KOPT-K1 (cell line): ENCODE data around the gene ZNF385A.
A peak's percentile ranks its signal among the peaks of the same experiment; 100 is the strongest.

Source experiments
- H3K27ac ChIP-seq: fragments of 200-600 bp; sonication (generic); 2 replicates; pipeline ENCODE4 v1.5.1; 2016; ENCODE audit warnings: antibody characterized with exemption, mild to moderate bottlenecking, low read depth, low read length; ENCODE audit not compliant: poor library complexity, severe bottlenecking
- H3K36me3 ChIP-seq: fragments of 200-600 bp; sonication (generic); 2 replicates; pipeline ENCODE4 v1.5.1; 2017; ENCODE audit warnings: antibody characterized with exemption, mild to moderate bottlenecking, low read length, moderate library complexity; ENCODE audit not compliant: insufficient read depth
- H3K9me3 ChIP-seq: fragments of 200-600 bp; sonication (generic); 2 replicates; pipeline ENCODE4 v1.5.1; 2017; ENCODE audit warnings: antibody characterized with exemption, low read length, mild to moderate bottlenecking; ENCODE audit not compliant: insufficient read depth, poor library complexity, severe bottlenecking

Gene ZNF385A

DNA sequence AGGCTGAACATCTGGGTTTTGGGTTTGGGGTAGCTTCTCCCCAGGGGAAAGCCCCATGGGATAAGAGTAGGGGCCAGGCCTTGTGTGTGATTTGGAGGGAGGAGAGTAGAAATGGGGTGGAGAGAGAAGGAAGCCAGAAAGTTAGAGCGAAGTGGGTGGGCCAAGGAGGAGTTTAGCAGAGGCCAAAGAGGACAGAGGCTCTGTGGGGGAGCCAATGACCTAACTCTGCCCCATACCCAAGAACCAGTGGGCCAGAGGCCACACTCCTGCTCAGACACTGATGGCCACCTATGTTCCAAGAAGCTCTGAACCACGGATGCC is 9.3 kb downstream of the ZNF385A start:
- Histone ChIP-seq H3K27ac (no peak overlapping the region), H3K9me3 (no peaks in the 10 kb centered on the region), H3K36me3 (no peaks in the 10 kb centered on the region)

DNA sequence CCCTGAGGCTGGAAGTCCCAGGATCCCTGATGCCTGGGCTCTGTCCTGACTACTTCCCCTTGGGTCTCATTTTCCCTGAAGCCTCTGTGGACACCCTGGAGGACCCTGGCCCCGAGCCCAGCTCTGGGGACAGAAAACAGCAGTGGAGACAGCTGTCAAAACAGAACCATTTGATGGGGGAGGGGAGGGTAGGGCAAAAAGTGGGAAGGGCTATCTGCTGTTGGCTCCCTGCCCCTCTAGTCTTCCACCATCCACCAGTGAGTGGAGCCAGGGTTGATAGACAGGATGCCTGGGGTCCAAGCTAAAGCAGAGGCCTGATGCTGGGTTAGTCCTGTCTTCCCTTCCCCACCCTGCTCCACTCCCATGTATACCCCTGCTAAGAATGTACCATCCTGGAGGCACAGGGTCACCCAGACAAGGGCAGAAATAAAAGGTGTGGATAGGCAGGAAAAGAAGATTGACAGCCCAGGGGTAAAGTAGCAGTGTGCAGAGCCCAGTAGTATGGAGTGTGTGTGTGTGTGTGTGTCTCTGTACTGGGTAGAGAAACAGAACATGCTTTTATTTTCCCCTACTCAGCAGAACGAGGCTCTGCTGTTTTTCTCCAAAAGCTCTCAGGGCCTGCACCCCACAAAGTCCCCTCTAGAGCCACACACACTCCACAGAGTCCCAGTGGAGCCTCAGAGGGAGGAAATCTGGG is 9.8 kb downstream of the ZNF385A start:
- no peaks in the 10 kb centered on the region for H3K36me3 ChIP-seq
- H3K9me3 ChIP-seq, result no peaks in the 10 kb centered on the region
- H3K27ac ChIP-seq, result no peak overlapping the region

DNA sequence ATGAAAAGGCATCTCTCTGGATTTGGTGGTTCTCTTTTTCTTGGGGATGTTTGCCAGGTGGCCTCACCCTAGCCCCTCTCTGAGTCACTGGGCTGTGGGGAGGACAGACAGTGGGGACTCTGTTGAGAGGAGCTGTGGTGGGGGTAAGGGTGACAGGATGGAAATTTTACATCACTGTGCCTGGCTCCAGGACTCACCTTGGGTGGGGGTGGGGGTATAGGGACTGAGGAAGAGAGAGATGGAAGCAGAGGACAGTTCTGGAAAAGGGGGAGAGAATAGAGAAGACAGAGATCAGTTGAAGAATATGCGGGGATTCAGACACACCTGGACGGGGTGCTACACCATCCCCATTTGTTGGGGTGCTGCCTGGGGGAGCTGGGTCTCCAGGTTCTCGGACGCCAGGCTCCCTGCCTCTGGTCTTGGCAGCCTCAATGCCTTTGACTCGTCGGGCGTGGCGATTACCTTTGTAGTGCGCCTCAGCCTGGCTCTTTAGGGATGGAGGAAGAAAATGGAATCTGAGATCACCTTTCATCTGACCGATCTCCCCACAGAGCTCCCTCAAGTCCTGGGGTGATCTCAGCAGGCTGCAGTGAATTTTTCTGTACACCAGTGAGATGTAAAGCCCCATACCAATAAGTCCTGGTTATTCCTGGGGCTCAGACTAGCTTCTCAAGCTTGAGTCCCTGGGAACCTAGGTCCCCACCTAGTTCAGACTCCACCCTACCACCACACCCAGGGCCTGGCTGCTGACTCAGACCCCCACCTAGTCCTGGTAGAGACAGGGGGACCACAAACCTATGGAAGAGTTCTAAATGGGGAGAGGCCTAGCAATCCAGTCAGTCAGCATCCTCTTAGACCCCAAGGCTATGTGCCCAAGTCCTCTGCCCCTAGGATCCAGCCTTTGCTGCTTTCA is 10.6 kb downstream of the ZNF385A start:
- no peak overlapping the region for H3K27ac ChIP-seq
- no peaks in the 10 kb centered on the region for H3K9me3 ChIP-seq
- H3K36me3 ChIP-seq, result no peaks in the 10 kb centered on the region

DNA sequence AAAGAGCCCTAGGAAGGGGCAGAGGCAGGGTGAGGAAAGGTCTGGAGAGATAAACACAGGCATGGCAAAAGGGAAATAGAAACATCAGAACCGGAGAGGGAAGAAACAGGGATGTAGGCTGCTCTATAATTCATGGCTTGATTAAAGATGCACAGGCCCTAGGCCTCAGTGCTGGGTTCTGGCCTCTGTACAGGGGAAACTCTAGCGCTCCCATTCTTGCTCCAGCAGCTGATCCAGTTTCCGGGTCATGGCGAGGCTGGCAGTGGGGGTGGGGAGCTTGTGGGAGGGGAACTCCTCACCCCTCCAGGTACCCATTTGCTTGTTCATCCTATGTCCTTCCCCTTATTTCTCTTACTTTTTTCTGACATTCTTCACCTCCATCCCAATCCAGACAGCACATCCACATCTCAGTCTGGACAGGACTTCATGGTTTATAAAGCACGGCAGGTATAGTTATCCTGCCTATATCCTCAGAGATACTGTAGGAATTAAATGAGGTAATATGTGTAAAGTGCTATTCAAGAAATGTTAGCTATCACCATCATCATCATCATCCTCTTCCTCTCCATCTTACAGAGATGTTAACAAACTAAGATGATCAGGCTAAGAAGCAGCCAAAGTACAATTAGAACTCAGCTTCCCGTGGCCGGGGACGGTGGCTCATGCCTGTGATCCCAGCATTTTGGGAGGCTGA is 12.3 kb downstream of the ZNF385A start:
- H3K36me3 ChIP-seq, result no peaks in the 10 kb centered on the region
- no peak overlapping the region for H3K27ac ChIP-seq

DNA sequence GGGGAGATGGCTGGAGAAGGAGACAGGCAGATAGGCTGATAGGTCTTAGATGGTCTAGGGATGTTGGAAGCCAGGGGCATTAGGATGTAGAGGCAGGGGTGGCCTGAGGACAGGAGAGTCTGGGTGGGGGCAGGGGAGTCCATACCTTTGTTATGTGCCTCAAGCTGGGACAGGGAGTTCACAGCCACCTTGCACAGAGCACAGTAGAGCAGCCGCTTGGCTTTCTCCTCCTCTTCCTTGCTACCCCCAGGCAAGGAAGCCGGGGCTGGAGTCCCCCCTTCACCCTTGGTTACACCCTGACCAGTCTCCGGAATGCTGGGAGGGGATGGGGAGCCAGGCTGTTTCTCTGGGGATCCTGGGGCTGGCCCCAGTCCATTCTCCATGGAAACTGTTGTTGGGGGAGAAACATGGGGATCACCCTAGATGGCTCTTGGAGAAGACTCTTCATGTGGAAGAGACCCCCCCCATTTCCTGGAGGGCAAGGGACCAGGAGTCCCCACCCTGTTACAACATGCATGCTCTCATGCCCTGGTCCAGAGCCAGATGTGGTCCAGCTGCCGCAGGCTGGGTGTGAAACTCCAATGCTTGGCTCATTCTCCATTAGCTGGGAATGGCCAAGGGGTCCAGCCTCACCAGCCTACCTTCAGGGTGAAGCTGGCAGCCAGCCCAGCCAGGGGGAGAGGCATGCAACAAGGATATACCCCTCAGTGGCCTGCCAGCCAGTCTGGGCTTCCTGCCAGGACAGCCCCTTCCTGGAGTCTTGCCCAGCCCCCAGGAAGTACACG is 13.0 kb downstream of the ZNF385A start:
- Histone ChIP-seq H3K36me3 (no peaks in the 10 kb centered on the region), H3K27ac (no peak overlapping the region), H3K9me3 (no peaks in the 10 kb centered on the region)

More for the DNA sequence above, 12.3 kb downstream of the ZNF385A start:
- H3K9me3 ChIP-seq, result no peaks in the 10 kb centered on the region

DNA sequence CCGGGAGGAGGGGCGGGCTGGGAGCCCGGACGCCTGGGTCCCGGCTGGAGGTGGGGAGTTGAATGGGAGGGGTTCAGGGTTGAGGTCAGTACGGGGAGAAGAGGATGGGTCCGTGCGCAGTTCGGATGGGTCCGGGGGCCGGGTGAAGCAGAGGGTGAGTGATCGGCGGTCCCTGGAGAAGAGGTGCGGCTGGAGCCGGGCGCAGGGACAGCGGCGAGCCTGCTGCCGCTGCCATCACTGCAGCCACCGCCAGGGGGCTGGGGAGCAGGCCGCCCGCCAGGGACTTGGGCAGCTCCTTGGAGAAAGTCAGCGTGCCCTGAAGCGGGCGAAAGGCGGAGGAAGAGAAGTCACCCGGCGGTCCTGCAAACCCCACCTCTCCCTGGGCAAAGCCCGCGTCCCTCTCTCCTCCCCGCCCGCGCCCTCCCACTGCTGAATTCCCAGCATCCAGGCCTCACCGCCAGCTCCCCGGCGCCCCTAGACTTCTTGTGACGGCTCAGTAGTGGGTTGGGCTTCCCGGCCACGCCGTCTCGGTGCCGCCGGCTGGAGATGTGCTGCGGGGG is 14.3 kb downstream of the ZNF385A start:
- Histone ChIP-seq H3K27ac (no peak overlapping the region), H3K36me3 (no peaks in the 10 kb centered on the region), H3K9me3 (no peaks in the 10 kb centered on the region)

DNA sequence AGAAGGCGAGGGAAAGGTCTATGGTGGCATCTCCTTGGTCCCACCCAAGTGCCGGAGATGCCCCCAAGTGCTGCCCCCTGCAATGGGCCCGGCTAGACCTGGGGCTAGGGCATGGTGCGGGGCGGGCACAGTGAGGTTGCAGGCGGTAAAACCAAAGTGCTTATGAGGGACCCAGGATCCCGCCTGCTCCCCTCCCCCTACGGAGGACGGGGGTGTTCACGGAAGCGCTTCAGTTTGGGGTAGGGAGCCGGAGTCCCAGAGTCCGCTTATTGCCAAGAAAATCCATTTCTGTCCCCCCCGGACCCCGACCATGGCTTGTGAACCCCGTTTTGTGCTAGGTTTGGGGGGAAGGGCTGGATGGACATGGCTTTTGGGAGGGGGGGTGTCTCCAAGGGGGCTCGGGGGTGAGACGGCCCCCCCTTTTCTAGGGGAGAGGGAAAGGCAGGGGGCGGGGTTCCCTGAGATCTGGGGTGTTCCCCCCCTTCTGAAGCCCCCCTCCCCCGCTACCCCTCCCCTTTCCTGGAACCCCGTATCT is 14.9 kb downstream of the ZNF385A start:
- Histone ChIP-seq H3K36me3 (no peaks in the 10 kb centered on the region), H3K9me3 (no peaks in the 10 kb centered on the region), H3K27ac (no peak overlapping the region)

DNA sequence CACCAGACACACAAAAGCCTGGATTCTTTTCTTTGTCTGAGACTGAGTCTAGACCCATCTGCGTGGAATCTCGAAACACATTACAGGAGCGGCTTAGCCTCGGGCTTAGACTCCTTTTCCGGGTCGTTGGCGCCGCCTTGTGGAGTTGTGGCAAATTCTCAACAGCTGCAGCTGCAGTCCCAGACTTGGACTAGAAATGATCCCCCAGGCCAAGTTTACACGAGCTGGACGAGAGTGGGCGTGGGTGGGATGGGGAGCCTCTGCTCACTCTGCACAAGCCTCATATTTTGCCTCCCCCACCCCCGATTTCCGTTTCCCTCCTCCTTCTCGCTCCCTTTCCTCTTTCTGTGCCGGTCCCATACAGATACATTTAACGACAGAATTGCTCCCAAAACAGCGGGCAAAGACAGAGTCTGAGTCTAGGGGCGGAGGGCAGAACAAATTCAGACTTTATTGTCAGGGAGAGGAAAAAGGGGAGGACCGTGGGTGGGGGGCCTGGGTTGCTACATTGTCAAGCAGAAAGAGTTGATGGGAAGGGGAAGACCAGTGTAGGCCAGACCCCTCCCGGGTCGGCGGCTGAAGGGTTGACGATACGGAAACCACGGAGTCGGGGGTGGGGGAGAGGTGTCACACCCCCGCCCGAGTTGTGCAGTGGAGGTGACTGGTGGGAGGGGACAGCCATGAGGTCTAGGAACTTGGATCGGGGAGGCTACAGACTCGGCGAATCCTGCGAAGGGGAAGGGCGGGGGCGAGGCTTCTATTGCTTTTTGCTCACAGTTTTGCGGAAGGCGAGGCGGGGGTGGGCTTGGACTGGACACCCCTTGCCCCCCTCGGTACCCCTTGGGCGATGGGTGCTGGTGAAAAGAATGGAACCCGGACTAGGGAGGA is 15.6 kb downstream of the ZNF385A start:
- H3K9me3 ChIP-seq, result no peaks in the 10 kb centered on the region
- H3K36me3 ChIP-seq, result no peaks in the 10 kb centered on the region
- peak overlapping the region; percentile 40 for H3K27ac ChIP-seq

DNA sequence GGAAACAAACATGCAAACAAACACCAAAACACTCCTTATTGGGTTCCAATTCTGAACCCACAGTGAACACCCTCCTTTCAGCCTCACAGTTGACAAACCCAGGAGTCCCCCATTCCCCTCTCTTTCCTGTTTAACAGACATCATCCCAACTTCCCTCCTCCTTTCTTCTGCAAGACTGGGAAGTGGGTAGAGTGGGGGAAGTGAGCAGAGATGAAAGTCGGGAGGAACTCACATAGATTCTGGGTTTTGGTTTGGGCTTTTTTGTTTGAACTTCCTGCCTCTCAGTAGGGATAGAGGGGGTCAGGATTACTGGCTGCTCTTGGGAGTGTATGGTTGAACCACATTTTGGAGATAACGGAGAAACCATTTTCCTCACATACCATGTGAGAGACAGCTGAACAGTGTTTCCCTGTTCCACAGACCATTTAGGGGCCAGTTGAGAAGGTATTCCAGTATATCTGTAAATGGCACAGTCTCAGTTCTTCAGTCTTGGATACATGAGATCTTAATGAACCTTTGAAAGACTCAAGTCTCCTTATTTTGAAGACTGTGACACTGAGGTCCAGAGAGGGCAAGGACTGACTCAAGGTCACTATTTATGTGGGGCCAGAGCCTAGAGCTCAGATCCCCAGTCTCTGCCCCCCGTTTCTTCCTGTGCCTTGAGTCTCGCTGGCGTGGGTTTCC is 16.4 kb downstream of the ZNF385A start:
- Histone ChIP-seq H3K27ac (peak overlapping the region; percentile 40), H3K36me3 (no peaks in the 10 kb centered on the region), H3K9me3 (no peaks in the 10 kb centered on the region)

DNA sequence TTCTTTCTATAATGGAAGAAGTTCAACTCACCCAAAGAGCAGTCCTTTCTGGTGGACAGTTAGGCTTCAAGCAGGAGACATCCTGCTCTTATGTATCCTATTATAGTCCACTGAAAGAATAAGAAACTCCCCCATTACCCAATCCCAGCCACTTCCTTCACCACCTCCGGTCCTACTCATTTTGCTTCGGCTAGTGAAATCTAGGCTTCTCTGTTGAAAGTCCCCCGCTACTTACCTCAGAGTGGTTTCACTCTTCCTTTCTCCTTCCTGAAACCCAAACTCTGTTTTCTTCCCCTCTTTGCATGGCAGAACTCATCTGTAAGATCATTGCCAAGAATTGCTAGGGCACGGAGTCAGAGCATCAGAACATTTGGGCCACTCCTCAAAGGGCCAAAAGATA is 20.1 kb downstream of the ZNF385A start, which contains the start of gene GPR84:
TSS of gene GPR84 (minus strand) at position 74 of the 400 bp plus-strand sequence. CDS start 635 bp downstream, outside the sequence.
- Histone ChIP-seq H3K36me3 (no peaks in the 10 kb centered on the region), H3K27ac (no peak within 1 kb of the TSS), H3K9me3 (no peaks in the 10 kb centered on the region)

DNA sequence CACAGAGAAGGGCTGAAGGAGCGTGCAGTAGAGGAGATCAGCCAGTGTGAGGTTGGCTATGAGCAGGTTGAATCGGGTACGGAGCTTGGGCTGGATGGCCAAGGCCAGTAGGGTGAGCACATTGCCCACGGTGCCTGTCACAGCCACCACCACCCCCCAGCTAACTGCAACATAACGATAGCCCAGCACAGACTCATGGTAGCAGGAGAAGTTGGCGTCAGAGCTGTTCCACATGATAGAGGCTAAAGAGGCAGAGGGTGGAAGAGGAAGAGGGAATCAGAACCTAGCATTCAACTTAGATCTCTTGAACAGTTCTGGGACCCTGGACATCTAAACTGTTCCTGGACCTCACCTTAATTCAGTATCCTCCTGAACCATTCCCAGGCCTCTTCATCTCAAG is 20.9 kb downstream of the ZNF385A start:
- H3K9me3 ChIP-seq, result no peaks in the 10 kb centered on the region
- H3K27ac ChIP-seq, result no peak overlapping the region
- no peaks in the 10 kb centered on the region for H3K36me3 ChIP-seq

DNA sequence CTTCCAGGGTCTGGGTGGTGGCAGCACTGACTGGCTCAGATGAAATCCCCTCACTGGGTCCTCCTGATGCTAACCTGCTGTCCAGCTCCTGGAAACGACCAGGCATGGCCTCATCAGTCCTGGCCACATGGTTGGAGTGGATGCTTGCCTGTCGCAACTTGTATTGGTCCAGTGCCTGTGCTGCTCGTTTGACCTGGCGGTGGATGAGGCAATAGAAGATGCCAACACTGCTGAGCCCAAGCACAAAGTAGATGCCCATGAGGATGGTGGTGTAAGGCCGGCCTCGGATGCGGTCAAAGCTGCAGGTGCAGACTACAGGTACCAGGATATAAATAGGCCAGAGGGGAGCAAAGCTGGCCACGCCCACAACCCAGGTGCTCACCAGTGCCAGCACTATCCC is 21.5 kb downstream of the ZNF385A start:
- Histone ChIP-seq H3K36me3 (no peaks in the 10 kb centered on the region), H3K27ac (no peak overlapping the region), H3K9me3 (no peaks in the 10 kb centered on the region)
